BE2C (cell line): Measurements from ENCODE around the gene C1orf50.

ENCODE experiments used
- DNase-seq: peaks from one replicate; pipeline ENCODE4 v3.0.0-alpha.2; 2020
- H3K27me3 ChIP-seq: fragments of 250-450 bp; sonication (Bioruptor Pico); 2 replicates; pipeline ENCODE4 v1.5.1; 2020; ENCODE audit warnings: mild to moderate bottlenecking
- H3K36me3 ChIP-seq: fragments of 250-450 bp; sonication (Bioruptor Pico); 2 replicates; pipeline ENCODE4 v1.5.1; 2020; ENCODE audit warnings: mild to moderate bottlenecking
- H3K4me1 ChIP-seq: fragments of 250-450 bp; sonication (Bioruptor Pico); 2 replicates; pipeline ENCODE4 v1.5.1; 2020
- H3K4me3 ChIP-seq: 2 replicates; pipeline ENCODE4 v1.5.1; 2011; ENCODE audit warnings: low read depth, low read length
- H3K9me3 ChIP-seq: fragments of 250-450 bp; sonication (Bioruptor Pico); 2 replicates; pipeline ENCODE4 v1.5.1; 2020
- CTCF ChIP-seq: IDR thresholded peaks from 2 replicates; pipeline ENCODE4 v1.5.1; 2012; ENCODE audit warnings: mild to moderate bottlenecking, low read depth, low read length

Gene C1orf50

GRCh38 chr1:42742617-42743316, 24.3 kb upstream of the C1orf50 start:
- no peaks in the 10 kb centered on the region for H3K9me3 ChIP-seq
- no peaks in the 10 kb centered on the region for H3K4me1 ChIP-seq
- no peak overlapping the region for H3K4me3 ChIP-seq
- no peak for TF ChIP-seq CTCF
- H3K27me3 ChIP-seq, result no peaks in the 10 kb centered on the region
- peaks cover 4% of the 10 kb centered on the region; the same call in 1 of the 2 replicates for H3K36me3 ChIP-seq
- DNase-seq, result no peak

- DNase-seq, result no peak
- Histone ChIP-seq H3K4me3 (no peak overlapping the region), H3K9me3 (no peaks in the 10 kb centered on the region), H3K36me3 (peaks cover 4% of the 10 kb centered on the region; the same call in 1 of the 2 replicates), H3K4me1 (no peaks in the 10 kb centered on the region), H3K27me3 (no peaks in the 10 kb centered on the region)
- TF ChIP-seq CTCF, result no peak
Observed at GRCh38 chr1:42743317-42744147, 23.5 kb upstream of the C1orf50 start.

GRCh38 chr1:42744148-42744413, 23.0 kb upstream of the C1orf50 start:
- no peak overlapping the region for H3K4me3 ChIP-seq
- peaks cover 4% of the 10 kb centered on the region; the same call in 1 of the 2 replicates for H3K36me3 ChIP-seq
- no peaks in the 10 kb centered on the region for H3K4me1 ChIP-seq
- DNase-seq, result no peak
- no peak for TF ChIP-seq CTCF
- H3K9me3 ChIP-seq, result no peaks in the 10 kb centered on the region
- H3K27me3 ChIP-seq, result no peaks in the 10 kb centered on the region

GRCh38 chr1:42745851-42746250, 21.2 kb upstream of the C1orf50 start:
- Histone ChIP-seq H3K27me3 (no peaks in the 10 kb centered on the region), H3K4me1 (no peaks in the 10 kb centered on the region), H3K4me3 (no peak overlapping the region), H3K9me3 (no peaks in the 10 kb centered on the region), H3K36me3 (peaks cover 6% of the 10 kb centered on the region; the same call in 1 of the 2 replicates)
- no peak for TF ChIP-seq CTCF
- no peak for DNase-seq

- Histone ChIP-seq H3K36me3 (peaks cover 6% of the 10 kb centered on the region; the same call in 1 of the 2 replicates), H3K27me3 (no peaks in the 10 kb centered on the region), H3K4me3 (no peak overlapping the region), H3K4me1 (no peaks in the 10 kb centered on the region), H3K9me3 (no peaks in the 10 kb centered on the region)
- TF ChIP-seq CTCF, result no peak
- no peak for DNase-seq
Observed at GRCh38 chr1:42746436-42747105, 20.5 kb upstream of the C1orf50 start.

- no peaks in the 10 kb centered on the region for H3K4me1 ChIP-seq
- peak; percentile 67 for DNase-seq
- H3K36me3 ChIP-seq, result peaks cover 8% of the 10 kb centered on the region
Observed at GRCh38 chr1:42747125-42747524, 19.9 kb upstream of the C1orf50 start.

More at GRCh38 chr1:42747125-42747524, 19.9 kb upstream of the C1orf50 start:
- H3K4me3 ChIP-seq, result no peak overlapping the region
- no peaks in the 10 kb centered on the region for H3K27me3 ChIP-seq
- H3K9me3 ChIP-seq, result no peaks in the 10 kb centered on the region
- peak; percentile 73 for TF ChIP-seq CTCF
